Osteoblast (primary cell): ENCODE results near the gene ASB5. TPM values are rescaled to one million over a fixed set of nuclear protein-coding genes. Genes with fewer than 3 reads are reported as not detected.

Source experiments
- DNase-seq: peaks from one replicate; pipeline ENCODE4 v3.0.0; 2011; ENCODE audit warnings: low spot score, mixed read lengths; ENCODE audit not compliant: insufficient read length; ENCODE audit errors: missing footprints
- H2AFZ ChIP-seq: 2 replicates; pipeline ENCODE4 v1.6.0; 2011; ENCODE audit warnings: mild to moderate bottlenecking, low read length
- H3K27ac ChIP-seq: 2 replicates; pipeline ENCODE4 v1.5.1; 2011; ENCODE audit warnings: mild to moderate bottlenecking, low read depth, low read length, moderate library complexity
- H3K27me3 ChIP-seq: 2 replicates; pipeline ENCODE4 v1.6.0; 2012; ENCODE audit warnings: mild to moderate bottlenecking, control low read depth, inconsistent platforms, low read length, moderate library complexity; ENCODE audit not compliant: insufficient read depth
- H3K36me3 ChIP-seq: 2 replicates; pipeline ENCODE4 v1.5.1; 2011; ENCODE audit warnings: mild to moderate bottlenecking, low read length, control low read depth, moderate library complexity; ENCODE audit not compliant: insufficient read depth
- H3K4me1 ChIP-seq: 2 replicates; pipeline ENCODE4 v1.5.1; 2011; ENCODE audit warnings: mild to moderate bottlenecking, low read length, control low read depth, moderate library complexity; ENCODE audit not compliant: insufficient read depth
- H3K4me2 ChIP-seq: 2 replicates; pipeline ENCODE4 v1.6.0; 2011; ENCODE audit warnings: mild to moderate bottlenecking, low read length; ENCODE audit not compliant: insufficient read depth
- H3K4me3 ChIP-seq: fragments of 200-600 bp; sonication (generic); 3 replicates; pipeline ENCODE4 v1.5.1; 2012; ENCODE audit warnings: mild to moderate bottlenecking, low read length, inconsistent platforms; ENCODE audit not compliant: insufficient read depth
- H3K79me2 ChIP-seq: 2 replicates; pipeline ENCODE4 v1.6.0; 2012; ENCODE audit warnings: mild to moderate bottlenecking, low read length, control low read depth, inconsistent platforms; ENCODE audit not compliant: insufficient read depth
- H3K9me3 ChIP-seq: 2 replicates; pipeline ENCODE4 v1.5.1; 2011; ENCODE audit warnings: low read depth, low read length, control low read depth
- H4K20me1 ChIP-seq: 2 replicates; pipeline ENCODE4 v1.6.0; 2012; ENCODE audit warnings: mild to moderate bottlenecking, low read length, control low read depth; ENCODE audit not compliant: insufficient read depth
- total RNA-seq: library from RNA; depleted of rRNA; stranded (reverse); fragments of >200 nt; gene quantifications from 2 replicates; pipeline ENCODE4 v1.2.3, GENCODE V29; 2012
- TF ChIP-seq, protein P1 (sequence below): IDR thresholded peaks from 2 replicates; pipeline ENCODE4 v1.5.1; 2011; ENCODE audit warnings: mild to moderate bottlenecking, low read depth, low read length, moderate library complexity; ENCODE audit errors: extremely low read depth

Gene ASB5
- total RNA-seq, 1 donor, result 1.1 TPM

- Histone ChIP-seq H3K4me1 (peaks cover 20% of the 10 kb centered on the region), H3K36me3 (no peaks in the 10 kb centered on the region), H3K79me2 (no peaks in the 10 kb centered on the region), H3K27me3 (no peaks in the 10 kb centered on the region), H3K4me2 (no peak overlapping the region), H3K4me3 (no peak overlapping the region), H2AFZ (no peak overlapping the region), H3K9me3 (no peaks in the 10 kb centered on the region), H4K20me1 (no peaks in the 10 kb centered on the region), H3K27ac (no peak overlapping the region)
- DNase-seq, result no peak
- TF ChIP-seq, protein P1, sequence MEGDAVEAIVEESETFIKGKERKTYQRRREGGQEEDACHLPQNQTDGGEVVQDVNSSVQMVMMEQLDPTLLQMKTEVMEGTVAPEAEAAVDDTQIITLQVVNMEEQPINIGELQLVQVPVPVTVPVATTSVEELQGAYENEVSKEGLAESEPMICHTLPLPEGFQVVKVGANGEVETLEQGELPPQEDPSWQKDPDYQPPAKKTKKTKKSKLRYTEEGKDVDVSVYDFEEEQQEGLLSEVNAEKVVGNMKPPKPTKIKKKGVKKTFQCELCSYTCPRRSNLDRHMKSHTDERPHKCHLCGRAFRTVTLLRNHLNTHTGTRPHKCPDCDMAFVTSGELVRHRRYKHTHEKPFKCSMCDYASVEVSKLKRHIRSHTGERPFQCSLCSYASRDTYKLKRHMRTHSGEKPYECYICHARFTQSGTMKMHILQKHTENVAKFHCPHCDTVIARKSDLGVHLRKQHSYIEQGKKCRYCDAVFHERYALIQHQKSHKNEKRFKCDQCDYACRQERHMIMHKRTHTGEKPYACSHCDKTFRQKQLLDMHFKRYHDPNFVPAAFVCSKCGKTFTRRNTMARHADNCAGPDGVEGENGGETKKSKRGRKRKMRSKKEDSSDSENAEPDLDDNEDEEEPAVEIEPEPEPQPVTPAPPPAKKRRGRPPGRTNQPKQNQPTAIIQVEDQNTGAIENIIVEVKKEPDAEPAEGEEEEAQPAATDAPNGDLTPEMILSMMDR, result no peak
Measured at GRCh38 chr4:176186067-176186466, 83.0 kb downstream of the ASB5 start.

- H4K20me1 ChIP-seq, result no peaks in the 10 kb centered on the region
- no peak overlapping the region for H3K4me3 ChIP-seq
- peak overlapping the region; percentile 9 for H3K27ac ChIP-seq
- no peaks in the 10 kb centered on the region for H3K36me3 ChIP-seq
- H3K4me2 ChIP-seq, result no peak overlapping the region
- H3K9me3 ChIP-seq, result no peaks in the 10 kb centered on the region
- no peaks in the 10 kb centered on the region for H3K27me3 ChIP-seq
- TF ChIP-seq, protein P1, result no peak
- peak; percentile 74 for DNase-seq
- no peaks in the 10 kb centered on the region for H3K79me2 ChIP-seq
- peaks cover 20% of the 10 kb centered on the region for H3K4me1 ChIP-seq
- no peak overlapping the region for H2AFZ ChIP-seq
Measured at GRCh38 chr4:176185051-176185450, 84.0 kb downstream of the ASB5 start.

Other genes with a start within 250 kb of the ASB5 start
- 0.36 and 0.59 TPM in 2 replicates for gene WDR17, start 203.4 kb downstream of the ASB5 start, total RNA-seq
- gene SPATA4, start 73.6 kb downstream of the ASB5 start, total RNA-seq, result 0.59 and 0.72 TPM in 2 replicates
- gene SPCS3, start 50.7 kb upstream of the ASB5 start, total RNA-seq, result 113 and 115 TPM in 2 replicates